ENCODE measurements around the gene CERS3.

The CERS3 gene

GRCh38 chr15:100383302-100384107, 145.2 kb downstream of the CERS3 start:
- no peak for DNase-seq (ENCODE audit: low read depth in 3 of 3)

DNA sequence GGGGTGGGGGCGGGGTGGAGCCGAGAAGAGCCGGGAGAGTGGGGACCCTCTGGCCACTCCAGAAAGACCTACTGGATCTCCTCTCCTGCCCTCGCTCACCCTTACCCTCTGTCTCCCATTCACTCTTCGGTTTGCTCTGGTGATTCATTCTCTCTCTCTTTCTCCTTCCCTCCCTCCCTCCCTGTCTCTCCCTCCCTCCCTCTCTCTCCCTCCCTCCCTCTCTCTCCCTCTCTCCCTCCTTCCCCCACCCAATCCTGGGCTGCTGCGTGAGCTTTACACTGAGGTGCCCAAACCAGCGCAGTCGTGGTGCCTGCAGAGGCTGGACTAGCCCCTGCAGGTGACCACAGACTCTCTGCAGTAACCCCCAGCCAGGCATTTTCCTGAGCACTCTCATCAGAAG, 154.8 kb downstream of the CERS3 start:
- DNase-seq (ENCODE audit: low read depth in 3 of 3), result no peak

DNA sequence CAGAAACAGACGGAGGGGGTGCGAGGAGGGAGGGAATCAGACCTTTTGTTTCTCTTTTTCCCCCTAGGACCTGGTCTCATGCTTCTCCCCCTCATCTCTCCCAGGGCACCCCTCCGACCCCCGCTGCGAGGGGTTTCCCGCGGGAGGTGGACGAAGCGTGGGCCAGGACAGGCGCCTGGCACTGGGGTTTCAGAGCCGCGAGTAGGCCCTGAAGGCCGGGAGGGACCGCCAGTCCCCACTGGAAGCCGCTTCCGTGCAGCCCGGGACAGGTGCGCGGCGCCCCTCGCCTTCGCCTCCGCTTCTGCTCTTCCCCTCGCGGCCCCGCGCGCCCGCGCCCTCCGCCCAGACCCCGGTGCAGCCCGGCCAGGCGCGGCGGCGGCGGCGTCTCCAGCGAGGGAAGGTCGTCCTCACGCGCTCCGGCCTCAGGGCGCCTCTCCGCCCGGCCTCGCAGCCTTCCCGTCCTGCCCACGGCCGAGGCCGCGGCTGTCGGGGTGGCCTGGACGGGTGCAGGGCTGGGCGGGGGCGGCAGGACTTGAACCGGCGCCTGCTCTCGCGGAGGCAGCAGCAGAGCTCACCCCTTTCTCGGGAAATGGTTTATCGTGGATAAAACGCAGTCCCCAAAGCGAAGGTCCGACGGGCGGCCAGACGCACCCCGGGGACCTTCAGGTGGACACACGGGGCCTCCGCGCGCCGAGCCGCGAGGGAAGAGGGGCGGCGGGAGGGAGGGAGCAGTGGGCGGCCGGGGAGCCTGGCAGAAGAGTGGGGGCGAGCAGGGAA, 155.4 kb downstream of the CERS3 start:
- DNase-seq (ENCODE audit: low read depth in 3 of 3), result no peak

- no peak for DNase-seq (ENCODE audit: low read depth in 3 of 3)
These were observed 156.0 kb downstream of the CERS3 start for GRCh38 chr15:100372739-100373119.

DNA sequence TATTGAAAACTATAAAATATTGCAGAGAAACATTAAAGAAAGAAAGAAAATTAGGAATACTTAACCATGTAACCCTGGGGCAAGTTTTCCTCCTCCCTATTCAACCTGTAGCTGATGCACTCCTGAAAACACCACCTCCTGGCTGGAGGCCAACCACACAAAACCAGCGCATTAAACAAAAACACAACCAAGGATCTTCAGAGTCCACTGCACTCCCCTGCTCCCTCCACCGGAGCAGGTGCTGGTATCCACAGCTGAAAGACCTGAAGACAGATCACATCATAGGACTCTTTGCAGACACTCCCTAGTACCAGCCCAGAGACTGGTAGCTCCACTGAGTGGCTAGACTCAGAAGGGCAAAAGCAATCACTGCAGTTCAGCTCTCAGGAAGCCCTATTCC, 173.4 kb downstream of the CERS3 start:
- DNase-seq (ENCODE audit: low read depth in 3 of 3), result no peak

DNA sequence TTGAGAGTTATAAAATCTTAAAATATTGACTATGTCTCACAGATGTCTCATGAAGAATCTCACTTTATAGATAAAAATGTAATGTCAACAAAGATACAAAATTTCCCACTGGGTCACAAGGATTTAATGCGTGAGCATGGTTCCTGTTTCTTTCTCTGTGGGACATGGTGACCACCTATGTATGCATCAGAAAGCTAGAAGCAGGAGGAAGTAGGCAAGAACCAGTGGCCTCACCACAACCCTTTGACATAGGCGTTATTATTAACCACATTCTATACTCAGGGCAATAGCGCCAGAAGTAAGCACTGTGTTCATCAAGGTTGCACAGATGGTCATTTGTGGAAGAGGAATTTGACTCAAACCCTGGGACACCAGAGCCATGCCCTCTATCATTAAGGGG, 175.3 kb downstream of the CERS3 start:
- DNase-seq (ENCODE audit: low read depth in 3 of 3), result no peak

DNA sequence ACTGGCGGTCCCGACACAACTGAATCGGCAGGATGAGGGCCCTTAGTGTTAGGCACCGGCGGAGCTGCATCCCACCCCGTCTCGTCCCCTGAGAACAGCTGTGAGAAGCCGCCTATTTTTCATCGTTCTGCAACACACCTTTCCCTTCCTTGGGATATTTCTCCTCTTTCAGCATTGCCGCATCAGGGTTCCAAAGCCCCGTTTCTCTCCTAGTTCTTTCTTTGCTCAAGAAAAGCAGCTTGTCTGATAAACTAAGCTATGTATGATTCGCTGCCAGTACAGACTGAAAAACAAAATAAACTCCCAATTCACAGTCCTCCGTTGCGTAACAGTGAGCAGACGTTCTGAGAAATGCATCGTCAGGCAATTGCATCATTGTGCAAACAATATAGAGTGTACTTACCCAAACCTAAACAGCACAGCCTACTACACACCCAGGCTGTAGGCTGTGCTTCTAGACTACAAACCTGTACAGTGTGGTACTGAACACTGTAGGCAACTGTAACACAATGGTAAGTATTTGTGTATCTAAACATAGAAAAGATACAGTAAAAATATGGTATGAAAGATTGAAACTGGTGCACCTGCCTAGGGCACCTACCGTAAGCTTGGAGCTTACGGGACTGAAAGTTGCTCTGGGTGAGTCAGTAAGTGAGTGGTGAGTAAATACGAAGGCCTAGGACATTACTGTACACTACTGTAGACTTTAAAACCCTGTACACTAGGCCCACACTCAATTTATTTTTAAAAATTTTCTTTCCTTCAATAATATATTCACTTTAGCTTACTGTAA, 178.1 kb downstream of the CERS3 start:
- no peak for DNase-seq (ENCODE audit: low read depth in 3 of 3)

Data from stimulated activated CD4-positive, alpha-beta T cell treated with anti-CD3 and anti-CD28 coated beads, TNF-alpha, amount 100 ng/mL, for 24 hours (primary cell).